Fibroblast of the conjunctiva (primary cell): ENCODE data around the gene PXMP4.
A peak's percentile ranks its signal among the peaks of the same experiment; 100 is the strongest.

Experiments
- DNase-seq: peaks from one replicate; pipeline ENCODE4 v3.0.0-alpha.2; 2010; ENCODE audit warnings: low read depth

The PXMP4 gene

GRCh38 chr20:33654680-33655161 lies 65.4 kb downstream of the PXMP4 start:
- no peak for DNase-seq

GRCh38 chr20:33653900-33654596 lies 66.1 kb downstream of the PXMP4 start:
- no peak for DNase-seq

- DNase-seq = peak; percentile 49
Measured at GRCh38 chr20:33653218-33653899, 66.8 kb downstream of the PXMP4 start.
